Putamen (tissue), 1 donor: Measurements from ENCODE around the gene RIPPLY1.

Experiments used
- DNase-seq: peaks from one replicate; pipeline ENCODE4 v3.0.0-alpha.2; 2016; ENCODE audit warnings: low spot score

RIPPLY1 gene, protein sequence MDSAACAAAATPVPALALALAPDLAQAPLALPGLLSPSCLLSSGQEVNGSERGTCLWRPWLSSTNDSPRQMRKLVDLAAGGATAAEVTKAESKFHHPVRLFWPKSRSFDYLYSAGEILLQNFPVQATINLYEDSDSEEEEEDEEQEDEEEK

DNA sequence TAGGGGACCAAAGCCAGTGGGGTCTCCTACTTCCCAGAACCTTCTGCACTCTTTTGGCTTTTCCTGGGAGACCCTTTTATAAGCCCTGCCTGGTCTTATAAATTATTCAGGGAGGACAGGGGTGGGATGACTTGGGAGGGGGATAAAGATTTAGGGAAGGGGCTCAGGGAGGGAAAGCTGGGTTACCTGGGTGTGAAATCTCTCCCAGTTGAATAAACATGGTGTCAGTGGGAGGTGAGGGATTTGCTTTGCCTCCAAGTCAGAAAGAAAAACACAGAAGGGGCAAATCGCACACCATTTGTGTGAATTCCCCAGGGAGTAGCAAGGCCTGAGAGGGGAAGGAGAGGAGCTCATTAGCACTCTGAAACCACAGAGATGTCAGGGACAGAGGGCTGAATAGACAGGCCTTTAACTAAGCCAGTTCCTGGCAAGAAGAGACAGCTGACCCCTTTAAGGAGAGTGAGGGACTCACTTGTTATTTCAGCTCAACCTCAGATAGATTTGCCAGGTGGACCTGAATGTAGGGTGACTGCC lies at the start of gene RIPPLY1:
Gene RIPPLY1, minus strand, starts transcription at position 51 of the 534 bp plus-strand sequence. CDS start 54 bp downstream, outside the sequence.
- DNase-seq: no peak

DNA sequence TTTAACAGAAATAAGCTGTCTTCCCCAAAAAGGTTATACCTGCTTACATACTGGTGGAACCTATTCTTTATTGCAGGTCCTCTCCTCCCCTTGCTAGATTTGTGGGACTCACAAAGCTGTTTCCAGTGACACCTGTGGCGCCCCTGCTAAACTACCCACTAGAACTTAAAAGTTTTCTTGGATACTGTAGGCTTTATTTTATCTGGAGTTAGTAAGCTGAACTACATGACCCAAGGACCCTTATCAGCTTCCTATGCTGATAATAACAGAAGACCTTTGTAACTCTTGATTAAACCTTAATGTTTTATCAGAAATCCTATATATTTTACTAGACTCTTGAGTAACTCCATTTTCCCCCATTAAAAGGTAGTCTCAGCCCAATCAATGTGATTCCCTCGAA lies 49.4 kb upstream of the RIPPLY1 start:
- DNase-seq: no peak

DNA sequence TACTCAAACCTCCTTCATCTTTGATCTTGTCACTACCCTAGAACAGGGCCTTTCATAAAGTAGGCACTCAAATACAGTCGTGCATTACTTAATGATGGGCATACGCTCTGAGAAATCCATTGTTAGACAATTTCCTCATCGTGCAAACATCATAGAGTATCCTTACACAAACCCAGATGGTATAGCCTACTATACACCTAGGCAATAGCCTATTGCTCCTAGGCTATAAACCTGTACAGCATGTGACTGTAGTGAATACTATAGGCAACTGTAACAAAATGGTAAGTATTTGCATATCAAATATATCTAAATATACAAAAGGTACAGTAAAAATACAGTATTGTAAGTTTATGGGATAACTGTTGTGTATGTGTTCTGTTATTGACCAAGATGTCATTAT lies 48.9 kb upstream of the RIPPLY1 start:
- DNase-seq: no peak

DNA sequence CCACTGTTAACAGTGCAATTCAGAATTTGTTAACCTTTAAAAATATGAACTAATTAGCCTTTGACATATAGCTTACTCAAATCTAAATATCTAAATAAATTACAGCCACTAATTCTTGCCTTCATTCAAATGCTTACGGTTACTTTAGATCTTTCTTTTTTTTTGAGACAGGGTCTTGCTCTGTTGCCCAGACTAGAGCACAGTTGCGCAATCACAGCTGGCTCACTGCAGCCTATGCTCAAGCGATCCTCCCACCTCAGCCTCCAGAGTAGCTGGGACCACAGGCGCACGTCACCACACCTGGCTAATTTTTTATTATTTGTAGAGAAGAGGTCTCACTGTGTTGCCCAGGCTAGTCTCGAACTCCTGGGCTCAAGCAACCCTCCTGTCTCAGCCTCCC lies 48.1 kb upstream of the RIPPLY1 start:
- no peak for DNase-seq

DNA sequence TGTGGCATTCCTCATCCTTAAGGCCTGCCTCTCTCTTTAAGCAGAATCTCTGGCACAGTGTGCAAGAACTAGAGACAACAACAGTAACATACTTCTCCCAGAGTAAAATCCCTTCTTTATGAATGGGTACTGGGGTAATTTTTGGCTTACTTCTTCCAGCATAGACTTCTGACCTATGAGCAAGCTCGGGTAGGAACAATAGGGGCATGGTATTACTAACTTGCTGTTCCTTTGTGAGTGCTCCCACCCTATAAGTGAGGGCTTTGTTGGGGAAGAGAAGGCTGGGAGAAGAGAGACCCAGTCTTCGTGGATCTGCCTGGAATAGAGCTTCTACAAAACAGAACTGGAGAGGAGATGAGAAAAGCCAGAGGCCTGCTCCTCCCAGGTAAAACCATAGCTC lies 47.2 kb upstream of the RIPPLY1 start:
- DNase-seq: peak; percentile 9

DNA sequence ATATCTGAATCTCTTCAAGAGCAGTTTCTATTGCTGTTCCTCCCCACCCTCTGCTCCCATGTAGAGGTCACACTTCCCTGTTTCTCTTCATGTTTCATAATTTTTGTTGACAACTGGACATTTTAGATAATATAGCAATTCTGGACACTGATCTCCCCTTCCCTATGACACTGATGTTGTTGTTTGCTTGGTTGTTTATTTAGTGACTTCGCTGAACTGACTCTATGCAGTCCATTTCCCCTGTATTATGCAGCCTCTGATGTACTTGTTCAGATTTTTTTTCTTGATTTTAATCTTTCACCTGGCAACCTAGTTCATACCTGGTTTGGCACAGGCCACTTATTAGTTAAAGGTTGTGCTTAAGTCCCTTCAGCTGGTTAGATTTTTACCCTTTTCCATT lies 46.2 kb upstream of the RIPPLY1 start:
- no peak for DNase-seq

DNA sequence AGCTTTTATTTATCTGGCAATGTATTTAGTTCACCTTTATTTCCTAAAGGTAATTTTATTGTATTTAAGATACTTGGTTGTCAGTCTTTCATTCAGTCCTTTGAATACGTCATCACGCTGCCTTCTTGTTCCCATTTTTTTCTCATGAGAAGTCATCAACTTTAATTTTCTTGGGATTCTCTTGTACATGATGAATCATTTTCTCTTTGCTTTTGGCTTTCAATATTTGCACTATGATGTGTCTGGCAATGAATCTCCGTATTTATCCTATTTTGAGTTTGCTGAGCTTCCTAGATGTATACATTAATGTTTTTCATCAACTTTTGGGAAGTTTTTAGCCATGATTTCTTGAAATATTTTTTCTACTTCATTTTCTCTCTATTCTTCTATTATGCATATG lies 45.5 kb upstream of the RIPPLY1 start:
- no peak for DNase-seq

DNA sequence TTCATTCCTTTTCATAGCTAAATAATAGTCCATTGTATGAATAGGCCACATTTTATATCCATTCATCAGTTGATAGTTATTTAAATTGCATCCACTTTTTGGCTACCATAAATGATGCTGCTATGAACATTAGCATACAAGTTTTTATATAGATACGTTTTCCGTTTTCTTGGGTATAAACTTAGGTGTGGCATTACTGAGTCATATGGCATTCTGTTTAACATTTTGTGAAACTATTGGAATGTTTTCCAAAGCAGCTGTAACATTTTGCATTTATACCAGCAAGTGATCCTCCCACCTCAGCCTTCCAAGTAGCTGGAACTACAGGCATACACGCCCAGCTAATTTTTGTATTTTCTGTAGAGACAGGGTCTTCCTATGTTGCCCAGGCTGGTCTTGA lies 43.3 kb upstream of the RIPPLY1 start:
- DNase-seq: no peak

DNA sequence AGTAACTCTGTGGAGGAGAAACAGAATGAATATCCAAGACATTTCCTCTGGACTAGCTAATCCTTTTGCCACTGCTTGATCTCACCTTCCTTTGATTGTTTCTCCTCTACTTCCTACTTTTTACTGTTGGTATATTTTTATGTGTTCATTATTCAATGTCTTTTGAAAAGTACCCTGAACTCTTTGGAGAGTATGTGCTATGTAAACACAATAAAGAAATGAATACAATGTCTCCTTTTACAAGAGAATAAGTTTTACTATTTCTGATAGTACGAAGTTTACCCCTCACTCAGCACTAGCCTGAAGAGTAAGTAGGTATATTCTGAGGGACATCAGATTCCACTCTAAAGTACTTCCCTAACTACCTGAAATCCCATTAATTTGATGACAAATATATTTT lies 36.9 kb upstream of the RIPPLY1 start:
- DNase-seq: no peak

DNA sequence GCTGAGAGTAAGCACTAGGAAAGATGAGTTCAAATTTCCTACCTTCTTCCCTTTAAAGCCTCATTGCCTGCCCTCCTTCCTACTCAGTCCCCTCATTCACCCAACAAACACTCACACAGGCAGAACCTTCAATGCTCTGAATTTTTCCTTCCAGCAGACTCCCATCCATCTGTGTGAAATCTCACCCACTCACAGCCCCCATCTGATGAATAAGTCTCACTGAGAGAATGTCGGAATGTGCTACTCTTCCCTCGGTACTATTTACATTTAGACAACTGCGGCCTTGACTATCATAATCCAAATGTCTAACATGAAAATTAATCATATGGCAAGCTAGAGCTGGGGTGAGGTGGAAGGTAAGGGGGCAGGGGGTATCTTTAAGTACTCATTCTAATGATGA lies 36.4 kb upstream of the RIPPLY1 start:
- DNase-seq: peak; percentile 6

DNA sequence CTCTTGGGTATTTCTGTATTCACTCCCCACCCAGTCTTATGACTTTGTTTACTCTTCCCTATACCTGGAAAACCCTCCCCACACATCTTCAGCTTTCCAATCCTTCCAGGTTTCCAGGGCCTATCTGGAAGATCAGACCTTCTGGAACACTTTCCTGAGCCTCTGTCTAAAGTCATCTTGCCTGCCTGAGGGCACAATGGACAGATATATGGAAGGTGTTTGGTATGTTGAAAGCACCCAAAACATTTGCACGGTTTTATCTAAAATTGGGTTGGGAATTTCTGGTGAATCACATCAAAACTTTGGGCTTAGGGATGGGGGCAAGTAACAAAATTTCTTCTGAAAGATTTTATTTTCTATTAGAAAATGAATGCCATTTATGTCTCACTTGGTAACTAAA lies 33.1 kb upstream of the RIPPLY1 start:
- DNase-seq: no peak

DNA sequence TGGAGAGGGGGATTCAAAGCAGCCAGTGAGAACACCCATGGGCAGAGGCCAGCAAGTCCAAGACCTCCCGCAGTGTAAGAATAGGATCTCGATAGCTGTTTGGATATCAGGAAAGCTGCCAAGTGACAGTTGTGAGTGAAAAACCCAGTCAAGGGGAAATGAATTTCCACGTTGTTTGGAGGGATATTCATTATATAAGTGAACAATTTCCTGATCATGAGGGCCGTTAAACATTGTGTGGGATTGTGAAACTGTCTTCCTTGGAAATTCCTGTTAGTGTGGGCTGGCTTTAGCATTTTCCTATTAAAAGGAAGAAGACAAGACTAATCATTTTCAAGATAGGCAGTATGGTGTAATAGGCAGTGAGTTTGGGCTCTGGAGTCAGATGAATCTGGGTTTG lies 32.0 kb upstream of the RIPPLY1 start:
- no peak for DNase-seq

DNA sequence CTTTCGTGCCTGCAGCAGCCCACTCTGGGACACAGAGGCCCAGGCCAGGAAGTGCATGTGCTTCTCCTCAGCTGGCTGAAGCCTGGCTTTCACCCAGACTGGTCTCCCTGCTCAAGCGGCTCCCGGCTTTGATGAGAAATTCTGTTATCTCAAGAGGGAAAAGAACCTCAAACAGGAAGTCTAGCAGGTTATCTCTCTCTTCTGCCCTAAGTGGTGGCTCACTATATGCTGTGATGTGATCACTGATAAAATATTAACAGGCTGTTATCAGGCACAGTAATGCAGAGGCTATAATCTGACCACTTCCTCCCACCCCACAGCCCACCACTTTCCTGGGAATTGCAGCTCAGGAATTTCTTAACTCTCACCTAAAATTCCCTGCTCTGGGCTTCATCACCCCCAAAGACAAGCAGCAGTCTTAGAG lies 30.4 kb upstream of the RIPPLY1 start:
- DNase-seq: no peak

DNA sequence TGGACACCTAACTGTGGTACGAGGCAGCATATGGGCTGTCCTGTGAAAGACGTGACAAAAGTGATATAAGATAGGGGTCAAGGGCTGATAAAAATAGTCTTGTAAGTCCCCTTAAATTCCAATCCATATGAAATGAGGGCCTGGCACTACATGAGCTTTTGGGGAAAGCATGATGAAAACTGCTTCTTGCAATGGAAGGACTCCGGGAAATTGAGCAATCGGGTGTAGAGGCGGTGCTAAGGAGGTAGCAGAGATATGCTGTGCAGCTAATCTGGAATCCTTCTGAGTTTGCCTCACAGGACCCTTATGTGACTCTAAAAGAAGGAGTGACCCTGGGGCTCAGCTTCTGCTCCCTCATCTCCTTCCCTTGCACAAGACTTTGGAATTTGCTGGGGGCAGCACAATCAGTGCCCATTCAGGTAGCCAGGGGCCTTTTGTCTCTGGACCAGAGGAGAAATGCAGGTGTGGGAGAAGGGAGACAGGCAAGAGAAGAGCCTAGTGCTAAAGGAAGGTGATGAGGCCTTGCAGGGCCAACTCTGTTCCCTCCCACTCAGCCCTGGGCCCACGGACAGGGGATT lies 29.9 kb upstream of the RIPPLY1 start:
- DNase-seq: no peak

DNA sequence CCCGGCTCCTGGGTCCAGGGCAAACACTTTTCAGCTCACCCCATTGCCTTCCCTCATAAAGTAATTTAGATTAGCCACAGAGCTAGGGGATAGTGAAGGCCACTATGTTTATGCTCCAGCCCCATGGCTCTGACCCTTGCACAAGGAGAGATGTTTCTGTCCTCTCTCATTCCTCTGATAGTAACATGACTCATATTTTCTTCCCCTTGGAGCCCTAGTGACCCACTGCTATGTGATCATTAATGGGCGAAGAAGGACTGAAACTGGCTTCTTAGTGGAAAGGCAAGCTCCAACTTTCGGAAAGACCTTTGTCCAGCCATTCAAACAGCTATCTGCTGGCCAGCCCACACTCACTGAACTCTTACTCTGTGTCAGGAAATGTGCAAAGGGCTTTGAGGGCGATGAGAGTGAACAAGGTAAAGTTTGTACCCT lies 29.4 kb upstream of the RIPPLY1 start:
- DNase-seq: no peak

DNA sequence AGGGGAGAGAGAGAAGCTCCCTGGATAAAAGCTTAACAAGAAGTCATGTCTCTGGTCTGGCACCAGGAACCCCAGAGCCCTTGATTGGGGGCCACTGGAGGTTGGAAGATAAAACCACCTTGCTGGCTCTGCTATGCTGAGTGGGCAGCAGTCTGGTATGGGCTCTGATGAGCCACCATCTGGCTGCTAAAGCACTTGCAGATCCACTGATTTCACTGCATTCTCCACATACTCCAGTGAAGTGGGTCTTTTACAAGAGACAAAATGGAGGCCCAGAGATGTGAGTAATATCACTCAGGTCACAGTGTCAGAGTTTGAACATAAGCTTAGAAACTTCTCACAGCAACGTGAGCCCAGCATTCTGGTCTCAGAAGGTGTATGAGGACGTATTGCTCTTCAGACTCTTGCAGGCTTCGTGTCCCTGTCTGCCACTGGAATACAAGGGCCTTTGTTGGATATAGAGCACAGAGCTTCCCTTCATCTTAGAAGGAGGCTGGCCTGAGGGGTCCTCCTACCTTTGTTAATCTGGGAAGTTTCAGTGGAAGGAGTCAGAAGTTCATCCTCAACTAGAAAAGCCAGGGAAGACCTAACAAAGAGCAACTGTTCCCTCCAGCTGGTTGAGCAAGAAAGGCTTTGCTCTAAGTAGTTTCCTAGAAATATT lies 28.8 kb upstream of the RIPPLY1 start:
- DNase-seq: no peak

DNA sequence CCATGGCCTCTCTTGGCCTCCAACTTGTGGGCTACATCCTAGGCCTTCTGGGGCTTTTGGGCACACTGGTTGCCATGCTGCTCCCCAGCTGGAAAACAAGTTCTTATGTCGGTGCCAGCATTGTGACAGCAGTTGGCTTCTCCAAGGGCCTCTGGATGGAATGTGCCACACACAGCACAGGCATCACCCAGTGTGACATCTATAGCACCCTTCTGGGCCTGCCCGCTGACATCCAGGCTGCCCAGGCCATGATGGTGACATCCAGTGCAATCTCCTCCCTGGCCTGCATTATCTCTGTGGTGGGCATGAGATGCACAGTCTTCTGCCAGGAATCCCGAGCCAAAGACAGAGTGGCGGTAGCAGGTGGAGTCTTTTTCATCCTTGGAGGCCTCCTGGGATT lies 25.1 kb upstream of the RIPPLY1 start:
- DNase-seq: no peak

DNA sequence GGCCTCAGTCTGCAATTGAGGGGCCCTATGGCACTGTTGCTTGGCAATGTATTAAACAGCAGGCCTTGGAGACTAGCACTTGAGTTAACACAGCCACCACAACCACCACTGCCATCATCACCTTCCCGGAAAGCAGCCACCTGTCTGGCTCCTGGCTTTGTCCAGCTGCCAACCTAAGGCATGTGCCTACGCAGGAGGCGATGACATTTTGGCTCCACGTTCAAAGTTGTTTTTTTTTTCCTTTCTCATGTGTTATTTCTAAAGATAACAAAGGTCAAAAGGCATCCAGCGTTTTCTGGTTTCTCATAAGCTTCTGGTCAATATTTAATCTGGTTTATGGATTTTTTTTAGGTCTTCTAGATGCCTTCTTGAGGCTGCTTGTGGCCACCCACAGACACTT lies 24.6 kb upstream of the RIPPLY1 start:
- no peak for DNase-seq

DNA sequence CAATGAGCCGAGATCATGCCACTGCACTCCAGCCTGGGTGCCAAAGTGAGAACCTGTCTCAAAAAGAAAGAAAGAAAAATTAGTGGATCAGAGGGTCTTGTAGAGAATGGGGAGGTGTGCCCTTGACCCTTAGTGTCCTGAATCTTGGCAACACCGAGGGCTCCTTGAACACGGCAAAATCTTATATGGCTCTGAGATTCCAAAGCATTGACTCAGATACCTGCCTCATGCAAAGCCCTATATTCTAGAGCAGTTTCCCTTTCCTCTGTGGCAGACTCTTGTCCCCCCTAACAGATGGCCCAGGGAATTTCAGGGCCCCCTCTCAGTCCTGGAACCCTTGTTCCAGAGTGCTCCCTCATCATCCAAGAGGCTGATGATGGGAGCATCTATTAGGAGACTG lies 23.9 kb upstream of the RIPPLY1 start:
- no peak for DNase-seq

DNA sequence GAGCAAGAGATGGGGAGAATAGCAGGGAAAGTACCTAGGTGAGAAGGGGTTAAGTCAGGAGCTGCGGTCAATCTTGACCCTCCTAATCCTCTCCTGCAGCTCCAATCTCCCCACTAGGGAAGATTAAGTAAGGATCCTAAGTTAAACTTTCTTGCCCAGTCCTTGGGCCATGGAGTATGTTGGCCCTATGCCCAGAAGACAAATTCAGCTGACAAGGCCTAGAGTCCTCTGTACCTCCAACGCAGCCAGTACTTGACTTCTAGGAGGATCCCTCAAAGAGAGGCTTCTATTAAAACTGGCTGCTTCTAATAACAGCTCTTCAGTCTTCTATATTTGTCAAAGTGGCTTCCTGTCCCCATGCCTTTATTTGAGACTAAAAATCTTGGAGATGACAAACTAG lies 18.5 kb upstream of the RIPPLY1 start:
- no peak for DNase-seq

DNA sequence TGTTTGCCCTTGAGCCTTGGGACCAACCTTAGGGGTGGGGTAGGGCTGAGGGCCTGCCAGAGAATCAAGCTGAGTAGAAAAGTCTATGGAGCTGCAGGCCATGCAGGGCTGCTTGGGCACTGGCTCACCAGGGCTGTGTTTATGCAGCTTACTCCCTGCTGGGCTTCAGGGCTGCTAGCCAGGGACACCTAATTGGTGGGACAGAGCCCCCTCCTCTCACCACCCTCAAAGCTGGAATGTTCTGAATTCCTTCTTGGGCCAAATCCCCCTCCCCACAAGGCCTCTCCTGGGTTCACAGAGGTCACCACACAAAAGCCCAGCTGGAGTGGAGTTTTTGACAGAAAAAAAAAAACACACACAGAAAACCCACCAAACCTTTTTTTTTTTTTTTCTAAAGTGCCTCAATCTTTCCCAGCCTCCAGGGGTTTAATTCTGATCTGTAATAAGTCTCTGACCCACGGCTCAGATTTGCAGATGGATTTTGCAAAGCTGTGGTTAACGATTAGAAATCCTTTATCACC lies 16.9 kb upstream of the RIPPLY1 start, which contains the start of gene CLDN2:
Gene CLDN2, plus strand, starts transcription at position 471 of the 521 bp plus-strand sequence. CDS start 7,827 bp downstream, outside the sequence.
- no peak for DNase-seq

DNA sequence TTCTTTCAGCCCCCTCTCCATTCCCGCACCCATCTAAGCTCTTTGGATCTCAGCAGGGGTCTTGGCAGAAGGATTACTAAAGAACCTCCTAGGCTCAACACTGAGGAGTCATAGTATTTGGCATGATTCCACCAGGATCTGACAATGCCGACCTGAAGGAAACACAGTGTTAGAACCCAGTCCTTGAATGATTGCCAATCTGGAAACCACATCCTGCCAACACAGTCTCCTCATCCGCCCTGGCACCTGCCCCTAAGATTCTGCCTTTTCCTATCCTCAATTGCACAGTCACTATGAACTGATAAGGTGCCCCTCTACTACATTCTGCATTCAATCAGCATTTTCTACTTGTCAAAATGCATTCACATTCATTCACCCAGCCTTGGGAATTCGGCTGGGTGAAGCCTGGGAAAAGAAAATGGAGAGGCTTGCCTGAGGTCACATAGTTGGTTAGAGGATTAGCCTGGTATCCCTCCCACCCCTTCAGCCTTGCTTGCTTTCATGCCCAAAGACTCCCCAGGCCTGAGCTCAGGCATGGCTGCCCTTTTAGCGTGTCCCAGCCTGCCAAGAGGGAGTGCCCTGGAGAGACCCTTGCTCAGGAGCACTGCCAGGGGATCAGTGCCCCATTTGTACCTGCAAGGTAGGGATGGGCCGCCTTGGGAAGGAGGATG lies 14.8 kb upstream of the RIPPLY1 start:
- DNase-seq: no peak

DNA sequence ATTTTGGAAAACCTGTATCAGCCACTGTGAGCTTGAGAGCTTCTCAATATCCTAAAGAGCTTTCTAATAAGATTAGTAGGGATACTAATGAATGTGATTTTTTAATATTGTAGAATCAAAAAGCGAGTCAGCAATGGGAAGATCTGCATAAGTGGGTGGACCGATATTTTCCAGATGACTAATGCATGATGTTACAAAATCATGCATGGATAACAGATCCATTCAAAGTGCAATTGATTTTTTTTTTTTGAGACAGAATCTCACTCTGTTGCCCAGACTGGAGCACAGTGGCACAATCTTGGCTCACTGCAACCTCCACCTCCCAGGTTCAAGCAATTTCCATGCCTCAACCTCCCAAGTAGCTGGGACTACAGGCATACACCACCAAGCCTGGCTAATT lies 9.7 kb upstream of the RIPPLY1 start:
- peak; percentile 8 for DNase-seq
